22Rv1 (cell line): ENCODE measurements around the gene CEACAM1.
"Not testable (repeated sequence)": the region's sequence is repeated elsewhere in the genome, so short reads cannot be mapped to it uniquely, and the experiment has no call there.

ENCODE experiments used
- H3K27ac ChIP-seq: fragments of 450-650 bp; 2 replicates; pipeline ENCODE4 v1.5.1; 2017
- CTCF ChIP-seq: fragments of 450-650 bp; IDR thresholded peaks from 2 replicates; pipeline ENCODE4 v1.5.1; 2017; ENCODE audit warnings: mild to moderate bottlenecking
- ZFX ChIP-seq: fragments of 450-650 bp; IDR thresholded peaks from 2 replicates; pipeline ENCODE4 v1.6.1; 2017; ENCODE audit warnings: antibody characterized with exemption, borderline replicate concordance

Gene CEACAM1

GRCh38 chr19:42531313-42531712 is 3.0 kb upstream of the CEACAM1 start:
- no peak for TF ChIP-seq ZFX
- TF ChIP-seq CTCF: no peak
- no peak overlapping the region for H3K27ac ChIP-seq

GRCh38 chr19:42529248-42529764 is 1.0 kb upstream of the CEACAM1 start:
- H3K27ac ChIP-seq: no peak overlapping the region
- TF ChIP-seq ZFX: no peak
- TF ChIP-seq CTCF: peak; percentile 91

- no peak overlapping the region for H3K27ac ChIP-seq
- no peak for TF ChIP-seq CTCF
- TF ChIP-seq ZFX: no peak
Measured at GRCh38 chr19:42524943-42525342, 3.3 kb downstream of the CEACAM1 start.

GRCh38 chr19:42524250-42524649 is 4.0 kb downstream of the CEACAM1 start:
- TF ChIP-seq CTCF (no peak), ZFX (no peak)
- H3K27ac ChIP-seq: no peak overlapping the region

GRCh38 chr19:42522262-42522661 is 6.0 kb downstream of the CEACAM1 start:
- not testable (repeated sequence) for H3K27ac ChIP-seq

- TF ChIP-seq ZFX (no peak), CTCF (no peak)
- no peak overlapping the region for H3K27ac ChIP-seq
Measured at GRCh38 chr19:42521346-42522030, 6.8 kb downstream of the CEACAM1 start.

- TF ChIP-seq CTCF (no peak), ZFX (no peak)
Measured at GRCh38 chr19:42519108-42519507, 9.2 kb downstream of the CEACAM1 start.

GRCh38 chr19:42516771-42517170 is 11.5 kb downstream of the CEACAM1 start:
- TF ChIP-seq CTCF (no peak), ZFX (no peak)
- H3K27ac ChIP-seq: no peak overlapping the region

More at GRCh38 chr19:42519108-42519507, 9.2 kb downstream of the CEACAM1 start:
- H3K27ac ChIP-seq: no peak overlapping the region
